GM19240 (cell line): ENCODE measurements around the gene TBC1D16.

Experiments used
- DNase-seq: peaks from one replicate; pipeline ENCODE4 v3.0.0; 2011; ENCODE audit warnings: low spot score; ENCODE audit not compliant: insufficient read length

The TBC1D16 gene

GRCh38 chr17:79939755-79940458 is 95.8 kb downstream of the TBC1D16 start:
- no peak for DNase-seq

DNA sequence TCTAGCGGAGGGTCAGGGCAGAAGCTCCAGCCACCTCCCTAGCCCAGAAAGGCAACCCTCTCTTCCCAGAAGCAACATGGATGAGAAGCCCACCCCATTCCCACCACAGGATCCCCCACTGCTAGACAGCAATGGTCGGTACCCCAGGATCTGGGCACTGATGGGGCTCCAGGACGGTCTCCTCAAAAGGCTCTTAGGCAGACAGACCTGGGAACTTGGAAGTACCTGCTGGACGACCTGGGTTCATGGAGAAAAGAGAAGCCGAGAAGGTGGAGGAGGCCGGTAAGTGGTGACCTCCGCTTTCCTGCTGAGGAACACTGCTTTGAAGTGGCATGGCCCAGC is 96.6 kb downstream of the TBC1D16 start:
- DNase-seq = no peak

- DNase-seq = no peak
Observed at GRCh38 chr17:79938336-79939093, 97.2 kb downstream of the TBC1D16 start.

DNA sequence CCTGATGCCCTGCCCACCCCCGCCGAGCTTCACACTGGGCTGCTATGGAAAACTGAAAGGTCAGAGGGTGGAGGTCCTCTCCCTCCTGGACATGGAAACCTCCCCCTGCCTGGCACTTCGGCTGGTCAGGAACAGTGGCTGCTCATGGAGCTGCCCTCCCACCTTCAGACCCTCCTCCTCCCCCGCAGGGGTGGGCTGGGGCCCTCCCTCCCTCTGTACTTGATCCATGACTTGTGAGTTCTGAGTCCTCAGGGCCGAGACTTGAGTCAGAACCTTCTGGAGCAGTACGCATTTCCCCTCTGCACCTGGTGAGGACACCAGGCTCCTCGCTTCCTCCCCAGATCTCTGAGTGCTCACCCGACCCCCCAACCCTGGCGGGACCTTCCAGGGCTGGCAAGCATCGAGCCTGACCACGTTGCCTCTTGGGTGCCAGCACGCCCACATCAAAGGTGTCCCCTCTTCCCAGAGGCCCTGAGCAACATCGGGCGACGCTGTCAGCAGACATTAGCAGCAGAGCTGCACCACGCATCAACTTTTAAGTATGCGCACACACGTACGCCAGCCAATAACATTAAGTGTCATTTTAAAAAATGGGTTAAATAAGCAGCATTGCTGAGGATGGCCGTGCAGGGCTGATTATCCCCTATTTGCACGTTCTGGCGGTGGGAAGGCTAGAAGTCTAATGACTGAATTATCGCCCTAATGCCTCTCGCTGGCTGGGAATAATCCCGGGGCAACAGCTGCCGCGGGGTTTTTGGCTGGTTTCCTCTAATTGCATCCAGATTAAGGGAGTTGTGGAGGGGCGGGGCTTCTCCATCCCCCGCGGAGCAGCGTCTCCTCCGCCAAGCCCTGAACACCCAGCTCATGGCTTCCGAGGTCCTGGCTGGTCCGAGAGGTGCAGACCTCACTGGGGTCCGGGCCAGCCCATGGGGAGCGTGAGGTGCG is 98.0 kb downstream of the TBC1D16 start:
- DNase-seq = no peak

- DNase-seq = no peak
Observed at GRCh38 chr17:79936641-79937381, 98.9 kb downstream of the TBC1D16 start.

- DNase-seq = no peak
Observed at GRCh38 chr17:79936050-79936449, 99.6 kb downstream of the TBC1D16 start.

DNA sequence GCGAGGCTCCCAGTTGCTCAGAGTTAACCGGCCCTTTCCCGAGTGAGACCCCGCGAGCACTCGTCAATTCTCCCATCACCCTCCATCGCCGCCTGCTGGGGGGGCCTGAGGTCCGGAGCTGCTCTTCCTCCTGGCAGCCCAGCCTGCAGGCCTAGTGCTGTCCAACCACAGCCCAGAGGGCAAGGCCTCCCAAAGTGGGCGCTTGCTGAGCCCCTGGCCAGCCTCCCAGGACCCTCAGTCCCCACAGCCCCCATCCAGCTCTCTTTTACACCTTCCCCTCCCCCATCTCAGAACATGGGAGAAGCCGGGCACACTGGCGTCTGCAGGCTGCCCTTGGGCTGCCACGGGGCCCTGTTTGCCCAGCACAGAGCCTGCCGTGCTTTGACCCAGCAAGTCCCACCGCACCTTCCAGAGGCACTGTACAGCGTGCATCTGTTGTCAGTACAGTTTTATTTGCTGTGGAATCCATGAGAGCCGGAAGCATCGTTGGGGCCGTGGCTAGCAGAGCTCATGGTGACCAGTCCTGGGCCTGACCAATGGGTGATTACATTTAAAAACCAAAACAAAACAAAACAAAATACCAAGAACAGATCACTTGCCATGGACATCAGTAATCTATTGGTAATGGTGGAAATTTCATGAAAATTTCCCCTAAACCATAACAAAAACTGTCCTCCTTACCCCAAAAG is 100.3 kb downstream of the TBC1D16 start:
- DNase-seq = no peak

GRCh38 chr17:79934653-79934970 is 101.1 kb downstream of the TBC1D16 start:
- no peak for DNase-seq

DNA sequence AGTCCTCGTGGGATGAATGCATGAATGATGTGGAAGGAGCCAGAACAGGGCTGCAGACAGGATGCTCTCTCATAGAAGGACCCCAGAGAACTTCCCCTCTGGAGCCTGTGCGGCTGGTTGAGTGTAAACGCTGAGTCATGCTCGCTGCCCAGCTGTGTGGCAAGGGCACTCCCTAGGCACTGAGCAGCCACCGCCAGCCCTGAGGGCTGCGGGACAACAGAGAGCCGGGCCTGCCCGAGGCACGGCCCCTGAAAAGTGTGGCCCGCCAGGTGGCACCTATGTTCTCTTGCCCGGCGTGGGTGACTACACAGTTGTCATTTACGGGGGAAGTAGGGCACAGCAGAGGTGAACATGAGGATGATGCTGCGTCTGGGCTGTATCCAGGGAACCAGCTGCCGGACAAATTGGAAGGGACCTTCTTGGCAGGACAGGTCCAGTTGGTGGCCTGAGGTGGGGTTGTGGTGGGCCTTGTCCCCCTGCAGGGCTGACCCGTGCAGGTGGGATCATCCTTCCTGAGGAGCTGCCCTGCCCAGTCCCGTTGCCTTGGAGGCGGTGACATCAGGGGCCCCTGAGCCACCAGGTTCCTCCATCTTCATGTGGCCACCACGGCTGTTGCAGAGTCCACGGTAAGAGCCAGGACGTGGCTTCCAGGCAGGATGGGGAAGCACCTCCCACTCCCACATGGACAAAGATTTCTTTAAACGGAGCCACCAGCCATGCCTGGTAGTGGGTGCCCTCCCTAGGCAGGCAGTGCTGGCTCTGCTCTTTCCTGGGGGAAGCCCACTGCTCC is 101.6 kb downstream of the TBC1D16 start:
- no peak for DNase-seq

DNA sequence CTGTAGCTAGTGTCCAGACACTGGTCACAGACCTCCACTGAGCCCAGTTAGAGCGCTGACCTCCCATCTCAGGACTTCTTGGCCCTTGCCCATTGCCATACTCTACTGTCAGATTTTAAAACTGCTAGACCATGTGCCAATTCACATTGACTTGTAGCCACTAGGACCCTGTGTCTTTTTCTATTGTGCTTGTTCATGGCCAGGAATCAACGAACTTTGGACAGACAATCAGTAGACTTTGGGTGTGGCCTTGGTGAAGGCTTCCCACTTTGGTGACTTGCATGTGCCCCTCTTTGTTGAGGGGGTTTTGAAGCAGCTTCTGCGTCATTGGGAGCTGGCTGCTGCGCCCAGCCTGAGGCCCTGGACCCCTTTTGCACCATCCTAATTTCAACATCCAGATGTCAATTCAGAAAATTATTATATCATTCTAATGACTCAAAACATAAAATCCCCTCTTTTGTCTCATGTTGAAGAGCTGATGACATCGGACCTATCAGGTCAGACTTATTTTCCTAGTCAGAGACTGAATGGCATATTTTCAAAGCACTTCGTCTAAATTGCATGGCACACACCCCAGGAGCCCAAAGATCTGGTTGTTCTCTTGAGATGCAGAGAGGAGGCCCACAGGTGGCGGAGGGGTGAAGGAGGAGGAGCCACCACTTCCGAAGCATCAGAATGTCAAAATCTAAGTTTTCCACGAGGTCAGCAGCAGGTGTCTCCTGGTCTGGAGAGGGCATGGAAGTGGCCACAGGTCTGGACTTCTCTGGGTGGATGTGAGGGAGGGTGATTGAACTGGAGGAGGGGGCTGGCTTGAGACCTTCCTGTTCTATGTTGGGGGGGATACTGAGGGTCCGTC is 103.0 kb downstream of the TBC1D16 start:
- no peak for DNase-seq

- DNase-seq = no peak
Observed at GRCh38 chr17:79931817-79932309, 103.8 kb downstream of the TBC1D16 start.

- DNase-seq = no peak
Observed at GRCh38 chr17:79930877-79931816, 104.5 kb downstream of the TBC1D16 start.

DNA sequence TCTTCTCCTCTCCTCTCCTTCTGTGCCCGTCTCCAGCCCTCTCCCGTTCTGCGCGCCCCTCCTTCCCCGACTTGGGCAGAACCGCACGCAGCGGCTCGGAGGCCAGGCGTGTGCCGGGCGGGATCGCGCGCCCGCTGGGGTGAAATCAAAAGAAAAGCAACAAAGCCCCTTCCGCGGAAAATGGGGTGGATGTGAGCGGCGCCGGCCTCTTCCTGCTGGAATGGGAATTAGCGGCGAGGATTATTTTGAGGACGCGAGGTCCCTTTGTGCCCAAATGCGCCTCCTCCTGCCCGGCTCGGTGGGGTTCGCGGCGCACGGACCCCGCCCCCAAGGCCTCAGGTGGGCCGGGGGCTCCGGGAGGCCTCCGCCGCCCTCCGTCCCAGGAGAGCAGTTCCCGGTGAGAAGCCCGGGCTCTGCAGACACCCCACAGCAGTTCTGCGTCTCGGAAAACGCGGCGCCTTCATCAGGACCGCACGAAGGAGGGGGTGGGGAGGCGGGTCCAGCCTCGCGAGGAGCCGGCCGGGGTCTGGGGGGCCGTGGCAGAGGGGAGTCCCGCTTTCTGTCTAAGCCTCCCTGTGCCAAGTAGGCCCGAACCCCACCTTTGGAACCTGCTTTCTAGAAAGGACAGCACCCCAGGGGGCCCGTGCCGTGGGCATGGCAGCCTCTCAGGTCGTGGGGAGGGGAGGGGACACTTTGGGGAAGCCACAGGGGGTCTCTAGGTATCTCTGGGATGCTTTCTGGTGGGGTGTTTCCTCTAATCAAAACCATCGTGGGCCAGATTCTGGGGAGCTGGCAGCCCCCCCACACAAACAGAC is 105.4 kb downstream of the TBC1D16 start:
- DNase-seq = no peak

- DNase-seq = no peak
Observed at GRCh38 chr17:79929257-79930061, 106.2 kb downstream of the TBC1D16 start.

- DNase-seq = no peak
Observed at GRCh38 chr17:79928502-79929256, 107.0 kb downstream of the TBC1D16 start.
